Activated naive CD8-positive, alpha-beta T cell treated with anti-CD3 and anti-CD28 coated beads, Interleukin-2, amount 10 ng/mL, durations not matched to agents 7 days and 5 days (primary cell): Measurements from ENCODE around the gene KNG1. TPM values are rescaled to one million over a fixed set of nuclear protein-coding genes. Genes with fewer than 3 reads are reported as not detected.
A peak's percentile ranks its signal among the peaks of the same experiment; 100 is the strongest.
"Not testable (repeated sequence)": the region's sequence is repeated elsewhere in the genome, so short reads cannot be mapped to it uniquely, and the experiment has no call there.

ENCODE experiments used
- ATAC-seq: fragments of 150-1000 bp; cut with Tn5 transposase; one replicate; pipeline ENCODE4 v1.10.0; 2021; ENCODE audit warnings: low read depth, moderate library complexity
- POLR2A ChIA-PET: fragments of 350-600 bp; sonication (Branson Sonifier 250); formaldehyde crosslinking; loops from one replicate; lab custom pipeline; 2021; ENCODE audit warnings: antibody characterized with exemption; lab: Charles Lee
- DNase-seq: peaks from one replicate; pipeline ENCODE4 v3.0.0; 2021
- H3K27ac Mint-ChIP-seq: one replicate; pipeline ENCODE4 v1.8.0; 2022; ENCODE audit warnings: mild to moderate bottlenecking, mixed read lengths
- H3K27me3 Mint-ChIP-seq: one replicate; pipeline ENCODE4 v1.8.0; 2022; ENCODE audit warnings: mild to moderate bottlenecking, moderate library complexity, mixed read lengths
- H3K36me3 Mint-ChIP-seq: one replicate; pipeline ENCODE4 v1.8.0; 2021; ENCODE audit warnings: mild to moderate bottlenecking, mixed read lengths
- H3K4me1 Mint-ChIP-seq: one replicate; pipeline ENCODE4 v1.8.0; 2021; ENCODE audit warnings: mixed read lengths
- H3K4me3 Mint-ChIP-seq: one replicate; pipeline ENCODE4 v1.8.0; 2022; ENCODE audit warnings: mild to moderate bottlenecking, moderate library complexity, mixed read lengths
- H3K9me3 Mint-ChIP-seq: one replicate; pipeline ENCODE4 v1.8.0; 2021; ENCODE audit warnings: mixed read lengths
- total RNA-seq, 2 experiments: library from RNA; stranded (reverse); gene quantifications; one replicate each; pipeline ENCODE4 v1.2.3, GENCODE V29; 2021

Gene KNG1
- total RNA-seq, 2 experiments from 2014 or later: not detected

DNA sequence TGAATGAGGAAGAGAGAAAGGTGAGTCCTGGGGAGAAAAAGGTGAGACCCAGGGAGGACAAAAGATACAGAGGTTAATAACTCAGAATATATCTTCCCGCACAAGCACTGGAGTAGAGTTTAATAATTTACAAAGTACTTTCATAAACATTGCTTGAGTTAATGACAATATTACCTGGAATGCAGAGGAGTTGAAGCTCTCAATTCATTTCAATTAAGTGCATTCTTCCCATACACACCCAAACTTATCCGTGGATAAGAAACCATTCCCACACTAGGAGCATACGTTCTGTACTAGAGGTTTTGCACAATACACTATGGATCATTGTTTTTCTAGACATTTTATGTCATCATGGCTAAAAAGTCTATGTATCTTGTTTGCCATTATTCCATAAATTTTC, 23.3 kb upstream of the KNG1 start:
- ATAC-seq (no peak), DNase-seq (no peak)
- peaks cover 1% of the 10 kb centered on the region for H3K4me1 Mint-ChIP-seq
- no peaks in the 10 kb centered on the region for H3K9me3 Mint-ChIP-seq
- H3K27ac Mint-ChIP-seq: no peak overlapping the region
- peaks cover 28% of the 10 kb centered on the region for H3K27me3 Mint-ChIP-seq
- no peaks in the 10 kb centered on the region for H3K36me3 Mint-ChIP-seq
- no peak overlapping the region for H3K4me3 Mint-ChIP-seq
- POLR2A ChIA-PET: no interaction called here

DNA sequence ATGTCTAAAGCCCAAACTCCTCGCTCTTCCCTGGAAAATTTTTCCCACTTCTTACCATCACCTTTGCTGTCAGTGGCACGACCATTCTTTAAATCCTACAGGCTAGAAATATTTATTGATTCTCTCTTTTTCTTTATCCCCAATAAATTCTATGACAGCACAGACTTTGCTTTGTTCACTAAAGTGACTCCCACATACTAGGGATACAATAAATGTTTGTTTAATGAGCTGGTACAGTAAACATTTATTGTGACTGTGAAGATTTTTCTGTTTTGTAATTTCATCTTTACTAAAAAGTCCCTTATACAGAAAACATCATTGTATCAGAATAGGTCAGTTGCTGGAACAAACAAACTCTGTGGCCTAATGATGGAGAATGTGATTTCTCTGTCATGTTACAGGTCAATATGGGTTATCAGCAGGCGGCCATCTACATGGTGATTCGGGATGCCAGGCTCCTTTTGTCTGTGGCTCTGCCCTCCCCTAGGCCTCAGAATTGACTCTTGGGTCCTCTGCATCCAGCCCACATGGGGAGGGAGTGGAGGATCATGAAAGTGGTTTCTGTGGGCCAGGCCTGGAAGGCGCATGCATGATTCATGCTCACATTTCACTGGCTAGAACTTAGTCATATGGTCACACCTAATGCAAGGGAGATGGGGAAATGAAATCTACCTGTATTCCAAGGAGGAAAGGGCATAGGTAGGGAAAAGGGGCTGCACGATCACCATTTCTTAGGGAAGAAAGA, 22.7 kb upstream of the KNG1 start:
- Mint-ChIP-seq H3K27ac (no peak overlapping the region), H3K27me3 (peaks cover 29% of the 10 kb centered on the region), H3K36me3 (no peaks in the 10 kb centered on the region), H3K9me3 (no peaks in the 10 kb centered on the region), H3K4me1 (peaks cover 1% of the 10 kb centered on the region), H3K4me3 (no peak overlapping the region)
- DNase-seq (no peak), ATAC-seq (no peak)
- POLR2A ChIA-PET: no interaction called here

- ATAC-seq: no peak
- H3K36me3 Mint-ChIP-seq: no peaks in the 10 kb centered on the region
- POLR2A ChIA-PET: interaction anchor here (1.3 kb wide), 1 partner anchor 87 kb away, joined by 3 read pairs; no protein-coding TSS in a partner anchor
These were observed 20.6 kb upstream of the KNG1 start for GRCh38 chr3:186696522-186696921.

DNA sequence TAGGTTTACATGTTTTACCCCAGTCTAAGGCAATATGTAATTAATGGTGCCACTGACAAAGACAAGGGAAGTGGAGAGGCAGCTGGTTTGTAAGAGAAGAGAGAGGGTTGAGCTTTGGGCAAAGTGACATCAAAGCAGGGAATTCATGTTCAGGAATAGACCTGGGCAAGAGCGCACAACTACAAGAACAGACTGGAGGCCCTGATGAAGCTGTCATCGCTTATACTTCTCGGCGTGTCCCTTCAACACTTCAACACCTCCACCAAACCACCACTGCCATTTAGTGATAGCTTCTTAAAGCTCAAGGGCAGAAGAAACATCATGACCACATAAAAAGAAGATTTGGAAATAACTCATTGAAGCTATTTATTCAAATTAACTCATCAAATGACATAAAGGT, 19.6 kb upstream of the KNG1 start:
- POLR2A ChIA-PET: interaction anchor here (1.3 kb wide), 1 partner anchor 86 kb away, joined by 3 read pairs; no protein-coding TSS in a partner anchor
- no peaks in the 10 kb centered on the region for H3K9me3 Mint-ChIP-seq

More at GRCh38 chr3:186696522-186696921, 20.6 kb upstream of the KNG1 start:
- H3K9me3 Mint-ChIP-seq: no peaks in the 10 kb centered on the region
- H3K27ac Mint-ChIP-seq: no peak overlapping the region
- no peak overlapping the region for H3K4me3 Mint-ChIP-seq
- DNase-seq: no peak
- peaks cover 34% of the 10 kb centered on the region for H3K27me3 Mint-ChIP-seq
- H3K4me1 Mint-ChIP-seq: no peaks in the 10 kb centered on the region

DNA sequence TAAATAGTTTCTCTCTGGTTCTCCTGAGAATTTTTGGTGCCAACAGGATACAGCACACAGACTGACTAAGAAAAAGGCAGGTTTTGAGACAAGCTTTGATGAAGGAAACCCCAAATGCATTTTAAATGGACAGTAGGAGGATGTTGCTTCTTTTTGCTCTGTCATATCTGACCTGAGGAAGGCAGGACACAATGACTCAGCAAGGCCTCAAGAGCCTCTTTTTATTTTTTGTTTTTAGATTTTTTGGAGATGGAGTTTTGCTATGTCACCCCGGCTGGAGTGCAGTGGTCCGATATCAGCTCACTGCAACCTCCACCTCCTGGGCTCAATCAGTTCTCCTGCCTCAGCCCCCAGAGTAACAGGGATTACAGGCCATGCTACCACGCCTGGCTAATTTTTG, 16.9 kb upstream of the KNG1 start:
- ATAC-seq: no peak
- H3K27me3 Mint-ChIP-seq: peaks cover 35% of the 10 kb centered on the region
- no peak for DNase-seq
- POLR2A ChIA-PET: no interaction called here
- no peak overlapping the region for H3K27ac Mint-ChIP-seq
- no peaks in the 10 kb centered on the region for H3K9me3 Mint-ChIP-seq
- no peak overlapping the region for H3K4me3 Mint-ChIP-seq
- no peaks in the 10 kb centered on the region for H3K4me1 Mint-ChIP-seq
- H3K36me3 Mint-ChIP-seq: no peaks in the 10 kb centered on the region

More for the DNA sequence above, 19.6 kb upstream of the KNG1 start:
- Mint-ChIP-seq H3K27me3 (peaks cover 25% of the 10 kb centered on the region), H3K4me1 (no peaks in the 10 kb centered on the region), H3K36me3 (no peaks in the 10 kb centered on the region), H3K4me3 (no peak overlapping the region), H3K27ac (no peak overlapping the region)
- no peak for ATAC-seq
- no peak for DNase-seq

- H3K9me3 Mint-ChIP-seq, H3K4me1 Mint-ChIP-seq, ATAC-seq, H3K4me3 Mint-ChIP-seq, POLR2A ChIA-PET, H3K36me3 Mint-ChIP-seq, H3K27ac Mint-ChIP-seq, DNase-seq: not testable (repeated sequence)
- H3K27me3 Mint-ChIP-seq: peaks cover 51% of the 10 kb centered on the region
These were observed 14.7 kb upstream of the KNG1 start for GRCh38 chr3:186702451-186702850.

DNA sequence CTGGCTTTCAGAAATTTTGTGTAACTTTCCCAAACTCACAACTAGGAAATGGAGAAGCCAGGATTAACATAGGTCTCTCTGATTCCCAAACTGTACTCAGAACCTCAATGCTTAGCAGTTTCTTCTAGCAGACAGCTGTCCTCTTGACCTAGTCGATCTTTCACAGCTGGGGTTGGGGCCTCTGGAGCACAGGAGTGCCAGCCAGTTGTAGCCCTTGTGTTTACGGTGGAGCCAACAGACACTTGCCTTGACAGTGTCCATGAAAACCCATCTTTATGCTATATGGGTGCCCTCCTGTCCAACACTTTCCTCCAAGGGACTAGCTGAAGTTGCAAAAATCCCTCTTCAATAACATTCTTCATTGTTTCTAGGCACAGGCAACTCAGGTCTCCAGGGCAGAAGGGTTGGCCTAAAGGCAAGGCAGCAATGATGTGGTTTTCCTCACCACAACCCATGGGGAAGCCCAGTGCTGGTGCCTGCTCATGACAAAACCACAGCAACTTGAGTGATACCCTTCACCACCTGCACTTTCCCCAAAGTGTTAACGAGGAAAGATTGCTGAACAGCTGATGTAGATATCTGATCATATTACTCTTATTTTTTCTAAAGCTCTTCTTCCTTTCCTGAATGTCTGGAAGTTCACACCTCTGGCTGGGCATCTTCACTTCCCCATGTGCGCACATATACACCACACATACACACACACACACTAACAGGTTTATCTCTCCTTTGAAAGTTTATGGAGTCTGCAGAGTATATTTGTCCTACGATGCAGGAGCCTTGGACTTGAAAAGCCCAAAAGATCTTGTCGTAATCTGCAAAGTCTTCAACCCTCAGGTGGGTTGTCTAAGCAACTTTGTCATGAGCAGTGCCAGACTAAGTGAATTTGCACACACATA, 11.0 kb upstream of the KNG1 start:
- Mint-ChIP-seq H3K4me3 (no peak overlapping the region), H3K27me3 (peaks cover 45% of the 10 kb centered on the region)

GRCh38 chr3:186708983-186709679, 8.0 kb upstream of the KNG1 start:
- Mint-ChIP-seq H3K4me3 (no peak overlapping the region), H3K36me3 (no peaks in the 10 kb centered on the region), H3K4me1 (peaks cover 7% of the 10 kb centered on the region), H3K9me3 (no peaks in the 10 kb centered on the region), H3K27me3 (peaks cover 29% of the 10 kb centered on the region), H3K27ac (no peak overlapping the region)
- POLR2A ChIA-PET: no interaction called here
- DNase-seq (no peak), ATAC-seq (no peak)

More for the DNA sequence above, 11.0 kb upstream of the KNG1 start:
- POLR2A ChIA-PET: no interaction called here
- no peak for DNase-seq
- ATAC-seq: peak; percentile 86
- Mint-ChIP-seq H3K27ac (no peak overlapping the region), H3K9me3 (no peaks in the 10 kb centered on the region), H3K4me1 (peaks cover 7% of the 10 kb centered on the region), H3K36me3 (no peaks in the 10 kb centered on the region)

- H3K4me1 Mint-ChIP-seq, ATAC-seq, H3K27ac Mint-ChIP-seq, POLR2A ChIA-PET, H3K9me3 Mint-ChIP-seq, H3K36me3 Mint-ChIP-seq, H3K4me3 Mint-ChIP-seq, DNase-seq: not testable (repeated sequence)
- peaks cover 28% of the 10 kb centered on the region for H3K27me3 Mint-ChIP-seq
These were observed 6.5 kb upstream of the KNG1 start for GRCh38 chr3:186710694-186711093.

DNA sequence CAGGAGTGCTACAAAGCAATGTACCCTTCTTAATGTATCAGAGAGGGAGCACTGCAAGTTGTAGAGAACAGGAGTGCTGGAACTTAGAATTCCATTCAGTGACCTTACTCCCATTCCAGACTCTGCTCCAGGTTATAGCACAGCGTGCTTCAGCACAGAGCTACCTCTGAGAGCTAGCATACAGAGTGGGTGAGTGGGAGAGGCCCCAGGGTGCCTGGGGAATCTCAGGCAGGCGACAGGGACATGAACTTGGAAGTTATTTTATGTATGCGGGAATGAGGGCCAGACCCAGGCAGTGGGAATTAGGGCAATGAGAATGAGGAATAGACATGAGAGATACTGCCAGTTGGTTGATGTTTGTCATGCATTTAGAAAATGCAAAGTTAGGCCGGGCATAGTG, 3.7 kb upstream of the KNG1 start:
- ATAC-seq: no peak
- Mint-ChIP-seq H3K27ac (no peak overlapping the region), H3K27me3 (peaks cover 12% of the 10 kb centered on the region), H3K4me1 (no peaks in the 10 kb centered on the region), H3K9me3 (no peaks in the 10 kb centered on the region), H3K36me3 (no peaks in the 10 kb centered on the region), H3K4me3 (no peak overlapping the region)
- POLR2A ChIA-PET: no interaction called here
- DNase-seq: no peak

- Mint-ChIP-seq H3K9me3 (no peaks in the 10 kb centered on the region), H3K27me3 (peaks cover 12% of the 10 kb centered on the region), H3K27ac (no peak overlapping the region), H3K36me3 (no peaks in the 10 kb centered on the region), H3K4me3 (no peak overlapping the region), H3K4me1 (no peaks in the 10 kb centered on the region)
- DNase-seq: no peak
- no peak for ATAC-seq
- POLR2A ChIA-PET: no interaction called here
These were observed 3.0 kb downstream of the KNG1 start for GRCh38 chr3:186719945-186720739.

- Mint-ChIP-seq H3K27ac (no peak overlapping the region), H3K9me3 (no peaks in the 10 kb centered on the region), H3K27me3 (peaks cover 11% of the 10 kb centered on the region), H3K4me3 (no peak overlapping the region), H3K4me1 (no peaks in the 10 kb centered on the region), H3K36me3 (no peaks in the 10 kb centered on the region)
- POLR2A ChIA-PET: no interaction called here
- DNase-seq: no peak
- ATAC-seq: no peak
These were observed 5.3 kb downstream of the KNG1 start for GRCh38 chr3:186722457-186722856.

- Mint-ChIP-seq H3K36me3 (no peaks in the 10 kb centered on the region), H3K9me3 (no peaks in the 10 kb centered on the region), H3K4me1 (no peaks in the 10 kb centered on the region), H3K4me3 (no peak overlapping the region), H3K27me3 (peaks cover 14% of the 10 kb centered on the region), H3K27ac (no peak overlapping the region)
- POLR2A ChIA-PET: no interaction called here
- ATAC-seq (no peak), DNase-seq (no peak)
These were observed 7.8 kb downstream of the KNG1 start for GRCh38 chr3:186724911-186725310.
